Tibial artery (tissue), 4 donors: Measurements from ENCODE around the gene C2CD4C.

Experiments used
- DNase-seq, 2 donors: peaks; one replicate each; pipeline ENCODE4 v3.0.0-alpha.2; 2019
- H3K27ac ChIP-seq, 2 donors: fragments of 200-600 bp; sonication (generic) in 1 of 2; 1 replicate in 1 of 2; 2 replicates in 1 of 2; pipeline ENCODE4 v1.5.1; 2018 to 2019; ENCODE audit warnings: mild to moderate bottlenecking in 1 of 2
- H3K27me3 ChIP-seq, 2 donors: fragments of 200-600 bp; sonication (generic) in 1 of 2; one replicate each; pipeline versions ENCODE4 v1.5.1 to v1.6.0; 2016 to 2019
- H3K36me3 ChIP-seq, 3 donors: fragments of 200-600 bp; sonication (generic) in 2 of 3; one replicate each; pipeline ENCODE4 v1.5.1; 2016 to 2019; ENCODE audit warnings: mild to moderate bottlenecking in 2 of 3
- H3K4me1 ChIP-seq, 4 donors: fragments of 200-600 bp; sonication (generic) in 2 of 4; 1 replicate in 3 of 4; 2 replicates in 1 of 4; pipeline ENCODE4 v1.5.1; 2016 to 2019
- H3K4me3 ChIP-seq, 2 donors: fragments of 200-600 bp; sonication (generic) in 1 of 2; 1 replicate in 1 of 2; 2 replicates in 1 of 2; pipeline ENCODE4 v1.5.1; 2018 to 2019; ENCODE audit warnings: mild to moderate bottlenecking in 2 of 2
- H3K9me3 ChIP-seq, 3 donors: fragments of 200-600 bp; sonication (generic) in 1 of 3; one replicate each; pipeline ENCODE4 v1.5.1; 2016 to 2019
- intact Hi-C: fragments of 100-400 bp; cut with DNase I; formaldehyde crosslinking; loops from one replicate; pipeline ENCODE4 v1.15.0; 2023; ENCODE audit warnings: low total_unique reads
- TF ChIP-seq, protein P1 (sequence below), 2 experiments: fragments of 200-600 bp in 1 of 2; fragments of 450-650 bp in 1 of 2; IDR thresholded peaks; one replicate each; pipeline ENCODE4 v1.5.1; 2017 to 2019; ENCODE audit warnings: antibody characterized with exemption in 2 of 2, mild to moderate bottlenecking in 1 of 2, moderate library complexity in 1 of 2

The C2CD4C gene, protein sequence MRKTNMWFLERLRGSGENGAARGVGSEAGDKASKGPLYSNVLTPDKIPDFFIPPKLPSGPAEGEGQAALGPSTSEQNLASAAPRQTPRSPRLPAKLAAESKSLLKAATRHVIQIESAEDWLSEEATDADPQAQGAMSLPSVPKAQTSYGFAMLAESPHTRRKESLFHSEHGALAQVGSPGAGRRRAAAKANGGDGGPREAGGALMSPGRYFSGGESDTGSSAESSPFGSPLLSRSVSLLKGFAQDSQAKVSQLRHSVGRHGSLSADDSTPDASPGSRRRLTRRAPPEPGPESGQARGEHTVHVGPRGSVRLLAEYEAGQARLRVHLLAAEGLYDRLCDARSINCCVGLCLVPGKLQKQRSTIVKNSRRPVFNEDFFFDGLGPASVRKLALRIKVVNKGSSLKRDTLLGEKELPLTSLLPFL

DNA sequence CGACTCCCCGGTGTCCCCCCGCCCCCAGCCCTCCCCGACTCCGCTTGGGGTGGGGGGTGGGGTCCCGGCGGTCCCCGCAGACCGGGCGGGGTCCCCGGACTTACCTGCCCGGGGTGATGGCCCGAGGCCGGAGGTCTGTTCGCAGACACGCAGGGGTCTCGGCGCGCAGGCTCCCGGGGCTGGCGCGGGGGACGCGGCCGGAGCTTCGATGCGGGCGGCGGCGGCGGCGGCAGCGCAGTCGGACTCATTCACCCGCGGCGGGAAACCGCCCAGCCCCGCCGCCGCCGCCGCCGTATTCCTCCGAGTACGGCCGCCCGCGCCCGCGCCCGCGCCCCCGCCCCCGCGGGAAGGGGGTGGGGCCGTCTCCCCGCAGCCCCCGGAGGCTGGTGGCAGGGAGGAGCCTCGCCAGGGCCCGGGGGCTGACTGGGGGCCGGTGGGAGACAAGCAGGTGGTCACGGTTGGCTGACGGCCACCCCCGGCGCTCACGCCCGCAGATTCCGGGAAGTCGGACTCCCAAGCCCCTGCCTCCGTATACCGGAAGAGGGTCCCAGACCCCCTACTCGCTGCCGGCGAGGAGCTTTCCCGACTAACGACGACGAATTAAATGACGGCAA, at the start of gene C2CD4C:
Gene C2CD4C (minus strand): TSS at position 246 of the 614 bp plus-strand sequence. CDS start 786 bp downstream, outside the sequence.
- TF ChIP-seq, protein P1, sequence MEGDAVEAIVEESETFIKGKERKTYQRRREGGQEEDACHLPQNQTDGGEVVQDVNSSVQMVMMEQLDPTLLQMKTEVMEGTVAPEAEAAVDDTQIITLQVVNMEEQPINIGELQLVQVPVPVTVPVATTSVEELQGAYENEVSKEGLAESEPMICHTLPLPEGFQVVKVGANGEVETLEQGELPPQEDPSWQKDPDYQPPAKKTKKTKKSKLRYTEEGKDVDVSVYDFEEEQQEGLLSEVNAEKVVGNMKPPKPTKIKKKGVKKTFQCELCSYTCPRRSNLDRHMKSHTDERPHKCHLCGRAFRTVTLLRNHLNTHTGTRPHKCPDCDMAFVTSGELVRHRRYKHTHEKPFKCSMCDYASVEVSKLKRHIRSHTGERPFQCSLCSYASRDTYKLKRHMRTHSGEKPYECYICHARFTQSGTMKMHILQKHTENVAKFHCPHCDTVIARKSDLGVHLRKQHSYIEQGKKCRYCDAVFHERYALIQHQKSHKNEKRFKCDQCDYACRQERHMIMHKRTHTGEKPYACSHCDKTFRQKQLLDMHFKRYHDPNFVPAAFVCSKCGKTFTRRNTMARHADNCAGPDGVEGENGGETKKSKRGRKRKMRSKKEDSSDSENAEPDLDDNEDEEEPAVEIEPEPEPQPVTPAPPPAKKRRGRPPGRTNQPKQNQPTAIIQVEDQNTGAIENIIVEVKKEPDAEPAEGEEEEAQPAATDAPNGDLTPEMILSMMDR (IDR thresholded peaks at IDR 0.05) = no peak
- H3K4me1 ChIP-seq = peaks cover 0 to 23% (median 21%) of the 10 kb centered on the region in 4 donors
- DNase-seq = peak in 1 of 2 donors; percentile 50
- no peak within 1 kb of the TSS for H3K27ac ChIP-seq
- H3K4me3 ChIP-seq = peak within 1 kb of the TSS; percentile 33 to 54
- no peaks in the 10 kb centered on the region for H3K9me3 ChIP-seq
- intact Hi-C loops = no loop called here
- peaks cover 0 to 84% of the 10 kb centered on the region in 2 donors for H3K27me3 ChIP-seq
- no peaks in the 10 kb centered on the region for H3K36me3 ChIP-seq

DNA sequence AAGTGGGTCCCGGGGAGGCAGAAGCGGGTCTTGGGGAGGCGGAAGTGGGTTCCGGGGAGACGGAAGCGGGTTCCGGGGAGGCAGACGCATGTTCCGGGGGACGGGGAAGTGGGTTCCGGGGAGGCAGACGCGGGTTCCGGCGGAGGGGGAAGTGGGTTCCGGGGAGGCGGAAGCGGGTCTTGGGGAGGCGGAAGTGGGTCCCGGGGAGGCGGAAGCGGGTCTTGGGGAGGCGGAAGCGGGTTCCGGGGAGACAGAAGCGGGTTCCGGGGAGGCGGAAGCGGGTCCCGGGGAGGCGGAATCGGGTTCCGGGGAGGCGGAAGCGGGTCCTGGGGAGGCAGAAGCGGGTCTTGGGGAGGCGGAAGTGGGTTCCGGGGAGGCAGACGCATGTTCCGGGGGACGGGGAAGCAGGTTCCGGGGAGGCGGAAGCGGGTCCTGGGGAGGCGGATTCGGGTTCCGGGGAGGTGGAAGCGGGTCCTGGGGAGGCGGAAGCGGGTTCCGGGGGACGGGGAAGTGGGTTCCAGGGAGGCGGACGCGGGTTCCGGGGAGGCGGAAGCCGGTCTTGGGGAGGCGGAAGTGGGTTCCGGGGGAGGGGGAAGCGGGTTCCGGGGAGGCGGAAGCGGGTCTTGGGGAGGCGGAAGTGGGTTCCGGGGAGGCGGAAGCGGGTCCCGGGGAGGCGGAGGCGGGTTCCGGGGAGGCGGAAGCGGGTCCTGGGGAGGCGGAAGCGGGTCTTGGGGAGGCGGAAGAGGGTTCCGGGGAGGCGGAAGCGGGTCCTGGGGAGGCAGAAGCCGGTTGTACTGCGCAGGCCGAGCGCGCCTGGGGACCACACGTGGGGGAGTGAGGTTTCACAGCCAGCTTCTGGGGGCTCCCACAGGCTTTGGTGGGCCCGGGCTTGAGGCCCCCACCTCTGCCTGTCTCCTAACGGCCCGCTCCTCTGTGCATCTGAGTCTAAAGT, 49.4 kb upstream of the C2CD4C start:
- intact Hi-C loops = no loop called here
- H3K4me3 ChIP-seq = no peak overlapping the region
- H3K4me1 ChIP-seq = peaks cover 0 to 23% (median 19%) of the 10 kb centered on the region in 4 donors
- DNase-seq = no peak
- H3K27me3 ChIP-seq = peaks cover 0 to 41% of the 10 kb centered on the region in 2 donors
- no peaks in the 10 kb centered on the region for H3K9me3 ChIP-seq
- no peak overlapping the region for H3K27ac ChIP-seq
- no peaks in the 10 kb centered on the region for H3K36me3 ChIP-seq
- TF ChIP-seq, protein P1 (IDR thresholded peaks at IDR 0.05) = no peak

DNA sequence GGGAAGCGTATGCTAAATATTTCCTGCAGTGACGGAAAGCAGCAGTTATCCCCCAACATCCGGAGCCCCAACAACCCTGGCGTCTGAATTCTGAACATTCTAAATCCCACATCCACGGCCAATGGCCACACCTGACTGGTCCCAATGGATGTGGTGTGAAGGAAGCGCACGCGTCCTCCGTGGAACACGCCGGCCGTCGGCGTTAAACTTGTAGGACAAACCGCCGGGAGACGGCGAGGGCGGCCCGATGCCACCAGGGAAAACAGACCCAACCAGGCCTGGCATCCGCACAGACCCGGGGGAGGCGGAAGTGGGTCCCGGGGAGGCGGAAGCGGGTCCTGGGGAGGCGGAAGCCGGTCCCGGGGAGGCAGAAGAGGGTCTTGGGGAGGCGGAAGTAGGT, 48.7 kb upstream of the C2CD4C start:
- TF ChIP-seq, protein P1 (IDR thresholded peaks at IDR 0.05) = no peak
- H3K36me3 ChIP-seq = no peaks in the 10 kb centered on the region
- no peak overlapping the region for H3K4me3 ChIP-seq
- no peak for DNase-seq
- H3K4me1 ChIP-seq = peaks cover 0 to 23% (median 19%) of the 10 kb centered on the region in 4 donors
- H3K9me3 ChIP-seq = no peaks in the 10 kb centered on the region
- intact Hi-C loops = no loop called here
- H3K27ac ChIP-seq = no peak overlapping the region
- peaks cover 0 to 36% of the 10 kb centered on the region in 2 donors for H3K27me3 ChIP-seq

DNA sequence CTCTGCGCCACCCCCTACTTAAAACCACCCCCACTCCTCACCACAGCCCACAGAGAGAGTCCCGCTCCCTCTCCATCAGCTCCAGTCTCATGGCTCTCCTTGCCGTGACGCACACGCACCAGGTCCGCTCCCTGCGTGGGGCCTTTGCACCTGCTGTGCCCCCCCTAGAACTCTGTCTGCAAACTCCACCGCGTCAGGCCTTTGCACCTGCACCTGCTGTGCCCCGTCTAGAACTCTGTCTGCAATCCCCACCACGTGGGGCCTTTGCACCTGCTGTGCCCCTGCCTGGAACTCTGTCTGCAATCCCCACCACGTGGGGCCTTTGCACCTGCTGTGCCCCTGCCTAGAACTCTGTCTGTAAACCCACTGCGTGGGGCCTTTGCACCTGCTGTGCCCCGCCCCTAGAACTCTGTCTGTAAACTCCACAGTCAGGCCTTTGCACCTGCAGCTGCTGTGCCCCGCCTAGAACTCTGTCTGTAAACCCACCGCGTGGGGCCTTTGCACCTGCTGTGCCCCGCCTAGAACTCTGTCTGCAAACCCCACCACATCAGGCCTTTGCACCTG, 47.7 kb upstream of the C2CD4C start:
- Histone ChIP-seq H3K36me3 (no peaks in the 10 kb centered on the region), H3K27me3 (peaks cover 0 to 26% of the 10 kb centered on the region in 2 donors), H3K27ac (no peak overlapping the region), H3K9me3 (no peaks in the 10 kb centered on the region), H3K4me1 (peaks cover 0 to 17% (median 14%) of the 10 kb centered on the region in 4 donors), H3K4me3 (no peak overlapping the region)
- TF ChIP-seq, protein P1 (IDR thresholded peaks at IDR 0.05) = no peak
- no peak for DNase-seq
- intact Hi-C loops = no loop called here
